HepG2 (cell line): ENCODE data around the gene RNF183. TPM values are rescaled to one million over a fixed set of nuclear protein-coding genes. Genes with fewer than 3 reads are reported as not detected.

Experiments
- ATF3 ChIP-seq: sonication (generic); formaldehyde crosslinking; IDR thresholded peaks from 2 replicates; pipeline ENCODE4 v1.4.0; 2020; ENCODE audit warnings: missing genetic modification reagents
- EP300 ChIP-seq, 3 experiments: sonication (generic) in 1 of 3; formaldehyde crosslinking in 1 of 3; IDR thresholded peaks; 2 replicates each; pipeline versions ENCODE4 v1.5.1 to v1.6.1; 2011 to 2020; ENCODE audit warnings: low read depth in 2 of 3, low read length in 2 of 3, borderline replicate concordance in 1 of 3, improper control_type of control experiment in 1 of 3, mild to moderate bottlenecking in 1 of 3, missing genetic modification reagents in 1 of 3, moderate library complexity in 1 of 3
- KDM5A ChIP-seq: fragments of 200-600 bp; sonication (generic); IDR thresholded peaks from 2 replicates; pipeline ENCODE4 v1.7.0; 2018; ENCODE audit warnings: antibody characterized with exemption, mild to moderate bottlenecking, low read length, borderline replicate concordance
- LRRFIP1 ChIP-seq: sonication (generic); formaldehyde crosslinking; conservative IDR thresholded peaks from 2 replicates; pipeline ENCODE4 v1.4.0; 2020; ENCODE audit warnings: missing genetic modification reagents
- MAF1 ChIP-seq: sonication (generic); formaldehyde crosslinking; IDR thresholded peaks from 2 replicates; pipeline ENCODE4 v1.5.0; 2020; ENCODE audit warnings: missing genetic modification reagents, borderline replicate concordance
- NR3C1 ChIP-seq: sonication (generic); formaldehyde crosslinking; IDR thresholded peaks from 2 replicates; pipeline ENCODE4 v1.4.0; 2020; ENCODE audit warnings: missing genetic modification reagents
- PITX1 ChIP-seq: sonication (generic); formaldehyde crosslinking; IDR thresholded peaks from 2 replicates; pipeline ENCODE4 v1.5.1; 2020; ENCODE audit warnings: mild to moderate bottlenecking, missing genetic modification reagents
- PRDM15 ChIP-seq: sonication (generic); formaldehyde crosslinking; IDR thresholded peaks from 2 replicates; pipeline ENCODE4 v1.4.0; 2020; ENCODE audit warnings: missing genetic modification reagents
- PRMT3 ChIP-seq: sonication (generic); formaldehyde crosslinking; IDR thresholded peaks from 2 replicates; pipeline ENCODE4 v1.8.1; 2022; ENCODE audit warnings: low read depth, mild to moderate bottlenecking, moderate library complexity, missing genetic modification reagents, borderline replicate concordance
- SAFB2 ChIP-seq: sonication (generic); formaldehyde crosslinking; IDR thresholded peaks from 2 replicates; pipeline ENCODE4 v1.5.1; 2020; ENCODE audit warnings: missing genetic modification reagents, low read depth, mild to moderate bottlenecking, borderline replicate concordance
- SIN3A ChIP-seq: IDR thresholded peaks from 2 replicates; pipeline ENCODE4 v1.6.1; 2011; ENCODE audit warnings: low read depth, mild to moderate bottlenecking, control low read depth, low read length, borderline replicate concordance
- TEAD2 ChIP-seq: sonication (generic); formaldehyde crosslinking; IDR thresholded peaks from 2 replicates; pipeline ENCODE4 v1.9.0; 2021; ENCODE audit warnings: missing genetic modification reagents
- TRIM22 ChIP-seq: fragments of 450-650 bp; IDR thresholded peaks from 2 replicates; pipeline ENCODE4 v1.6.1; 2017
- ZBTB42 ChIP-seq: sonication (generic); formaldehyde crosslinking; IDR thresholded peaks from 2 replicates; pipeline ENCODE4 v1.5.0; 2020; ENCODE audit warnings: mild to moderate bottlenecking, missing genetic modification reagents
- ZBTB49 ChIP-seq: sonication (generic); formaldehyde crosslinking; IDR thresholded peaks from 2 replicates; pipeline ENCODE4 v1.4.0; 2020; ENCODE audit warnings: missing genetic modification reagents, borderline replicate concordance
- ZMAT3 ChIP-seq: sonication (generic); formaldehyde crosslinking; conservative IDR thresholded peaks from 2 replicates; pipeline ENCODE4 v1.7.0; 2021; ENCODE audit warnings: missing genetic modification reagents
- ZNF234 ChIP-seq: sonication (generic); formaldehyde crosslinking; conservative IDR thresholded peaks from 2 replicates; pipeline ENCODE4 v1.5.1; 2020; ENCODE audit warnings: mild to moderate bottlenecking, missing genetic modification reagents
- ZNF501 ChIP-seq: sonication (generic); formaldehyde crosslinking; IDR thresholded peaks from 2 replicates; pipeline ENCODE4 v1.5.1; 2020; ENCODE audit warnings: mild to moderate bottlenecking, moderate library complexity, missing genetic modification reagents
- ZNF572 ChIP-seq: sonication (generic); formaldehyde crosslinking; IDR thresholded peaks from 2 replicates; pipeline ENCODE4 v1.5.1; 2020; ENCODE audit warnings: mild to moderate bottlenecking, missing genetic modification reagents
- polyA plus RNA-seq, 8 experiments: library from polyadenylated mRNA; depleted of rRNA in 3 of 8; stranded (reverse) in 7 of 8; unstranded in 1 of 8; fragments of >200 nt; fragmentation: Illumina TruSeq in 4 of 8; extraction: Trizol in 4 of 8; gene quantifications; 2 replicates each; pipeline versions ENCODE4 v1.2.1 to v1.2.3, GENCODE V29; 2011 to 2016; ENCODE audit warnings: low read depth in 4 of 8, missing spikeins in 1 of 8, mixed read lengths in 1 of 8; ENCODE audit not compliant: insufficient read depth in 1 of 8
- total RNA-seq, 5 experiments: library from RNA; depleted of rRNA; stranded (reverse); fragments of >200 nt; fragmentation: Illumina TruSeq; extraction: Trizol; gene quantifications; 2 replicates each; pipeline ENCODE4 v1.2.3, GENCODE V29; 2016; ENCODE audit warnings: low read depth in 1 of 5

Gene RNF183
- total and polyA plus RNA-seq, 2 of the 13 experiments (the other 11 are each of a cell fraction or from before 2014, with no cell fraction given): 0.13 to 6.5 TPM

- TF ChIP-seq SAFB2 (CRISPR knock-in tag): no peak
- TF ChIP-seq TEAD2: no peak
- TF ChIP-seq PRMT3 (CRISPR knock-in tag): no peak
- no peak for TF ChIP-seq TRIM22
- TF ChIP-seq MAF1 (CRISPR knock-in tag): no peak
- TF ChIP-seq LRRFIP1 (CRISPR knock-in tag): no peak
- TF ChIP-seq EP300 (IDR thresholded peaks at IDR 0.05; ENCODE audit: low read depth in 2 of 2, low read length in 2 of 2): no peak
- no peak for TF ChIP-seq EP300 (CRISPR knock-in tag; IDR thresholded peaks at IDR 0.05; ENCODE audit: borderline replicate concordance)
- no peak for TF ChIP-seq ZBTB49 (CRISPR knock-in tag)
- peak; percentile 80 for TF ChIP-seq PITX1 (CRISPR knock-in tag)
- TF ChIP-seq ZMAT3: peak; percentile 54; the same call in 1 of the 2 replicates
- no peak for TF ChIP-seq SIN3A
- TF ChIP-seq KDM5A: peak; percentile 62; the same call in 1 of the 2 replicates
- no peak for TF ChIP-seq ZNF501 (CRISPR knock-in tag)
- no peak for TF ChIP-seq ZNF572 (CRISPR knock-in tag)
- no peak for TF ChIP-seq NR3C1 (CRISPR knock-in tag)
- no peak for TF ChIP-seq ATF3 (CRISPR knock-in tag)
- no peak for TF ChIP-seq PRDM15 (CRISPR knock-in tag)
- TF ChIP-seq ZNF234 (CRISPR knock-in tag): no peak
- no peak for TF ChIP-seq ZBTB42
Observed at GRCh38 chr9:113274474-113275156, 28.6 kb downstream of the RNF183 start (continued).
